GM18508 (cell line): ENCODE results near the gene PRKN.
"Not testable (repeated sequence)": the region's sequence is repeated elsewhere in the genome, so short reads cannot be mapped to it uniquely, and the experiment has no call there.

Experiments used
- ATAC-seq: cut with Tn5 transposase; IDR thresholded peaks from one replicate; pipeline ENCODE4 v1.9.1; 2021; ENCODE audit warnings: moderate number of reproducible peaks; ENCODE audit not compliant: insufficient read depth, unreplicated experiment

The PRKN gene

GRCh38 chr6:162680367-162680766 lies 47.2 kb downstream of the PRKN start:
- ATAC-seq, result no peak

- no peak for ATAC-seq
These were observed 47.9 kb downstream of the PRKN start for GRCh38 chr6:162679681-162680080.

GRCh38 chr6:162678896-162679295 lies 48.7 kb downstream of the PRKN start:
- not testable (repeated sequence) for ATAC-seq

GRCh38 chr6:162675503-162675902 lies 52.1 kb downstream of the PRKN start:
- ATAC-seq, result no peak

- no peak for ATAC-seq
These were observed 53.1 kb downstream of the PRKN start for GRCh38 chr6:162674452-162674851.

GRCh38 chr6:162671580-162672165 lies 55.9 kb downstream of the PRKN start:
- ATAC-seq, result no peak

- ATAC-seq, result no peak
These were observed 57.2 kb downstream of the PRKN start for GRCh38 chr6:162670345-162670744.

GRCh38 chr6:162666246-162666645 lies 61.3 kb downstream of the PRKN start:
- no peak for ATAC-seq

- ATAC-seq, result no peak
These were observed 73.8 kb downstream of the PRKN start for GRCh38 chr6:162653808-162654207.

- no peak for ATAC-seq
These were observed 76.1 kb downstream of the PRKN start for GRCh38 chr6:162651505-162651904.

- ATAC-seq, result no peak
These were observed 78.3 kb downstream of the PRKN start for GRCh38 chr6:162649271-162649670.

- ATAC-seq, result no peak
These were observed 83.4 kb downstream of the PRKN start for GRCh38 chr6:162644153-162644552.

- ATAC-seq, result no peak
These were observed 86.8 kb downstream of the PRKN start for GRCh38 chr6:162640756-162641155.

GRCh38 chr6:162639951-162640350 lies 87.6 kb downstream of the PRKN start:
- no peak for ATAC-seq

- ATAC-seq, result no peak
These were observed 88.5 kb downstream of the PRKN start for GRCh38 chr6:162638931-162639574.

GRCh38 chr6:162637317-162637716 lies 90.2 kb downstream of the PRKN start:
- no peak for ATAC-seq

GRCh38 chr6:162636167-162636566 lies 91.4 kb downstream of the PRKN start:
- no peak for ATAC-seq

GRCh38 chr6:162631546-162631945 lies 96.0 kb downstream of the PRKN start:
- ATAC-seq, result no peak

- ATAC-seq, result no peak
These were observed 97.5 kb downstream of the PRKN start for GRCh38 chr6:162630069-162630468.

- no peak for ATAC-seq
These were observed 99.7 kb downstream of the PRKN start for GRCh38 chr6:162627825-162628224.

- no peak for ATAC-seq
These were observed 100.2 kb downstream of the PRKN start for GRCh38 chr6:162627362-162627761.

- no peak for ATAC-seq
These were observed 100.7 kb downstream of the PRKN start for GRCh38 chr6:162626869-162627268.
